SU-DHL-6 (cell line): ENCODE measurements around the gene TESK2.

Experiments
- H2AFZ ChIP-seq: fragments of 200-600 bp; sonication (generic); 2 replicates; pipeline ENCODE4 v1.6.1; 2014; ENCODE audit warnings: low read depth, mild to moderate bottlenecking, moderate library complexity, mixed read lengths, antibody characterized with exemption, low read length; ENCODE audit not compliant: severe bottlenecking
- H3F3A ChIP-seq: fragments of 200-600 bp; shearing (Covaris generic); 2 replicates; pipeline ENCODE4 v1.6.0; 2016; ENCODE audit warnings: antibody characterized with exemption, mild to moderate bottlenecking; ENCODE audit not compliant: insufficient read depth
- H3K27ac ChIP-seq: fragments of 200-600 bp; sonication (generic); 2 replicates; pipeline ENCODE4 v1.5.1; 2016; ENCODE audit warnings: low read depth, mild to moderate bottlenecking, low read length, moderate library complexity, mixed read lengths
- H3K27me3 ChIP-seq: fragments of 200-600 bp; sonication (generic), shearing (Covaris generic); 2 replicates; pipeline ENCODE4 v1.6.0; 2014; ENCODE audit warnings: mild to moderate bottlenecking, low read length
- H3K36me3 ChIP-seq: fragments of 200-600 bp; sonication (generic); 2 replicates; pipeline ENCODE4 v1.6.1; 2014; ENCODE audit warnings: mild to moderate bottlenecking, low read length, mixed read lengths
- H3K4me2 ChIP-seq: fragments of 300-600, 200-600 bp; shearing (Covaris generic), sonication (generic); 2 replicates; pipeline ENCODE4 v1.6.0; 2014; ENCODE audit warnings: low read length, low read depth, mild to moderate bottlenecking; ENCODE audit not compliant: poor library complexity, severe bottlenecking
- H3K4me3 ChIP-seq: fragments of 200-600 bp; sonication (generic); 2 replicates; pipeline ENCODE4 v1.5.1; 2014; ENCODE audit warnings: antibody characterized with exemption, low read length, mild to moderate bottlenecking, mixed read lengths; ENCODE audit not compliant: insufficient read depth, poor library complexity, severe bottlenecking
- H3K79me2 ChIP-seq: fragments of 200-600 bp; sonication (generic); 2 replicates; pipeline ENCODE4 v1.6.1; 2014; ENCODE audit warnings: mild to moderate bottlenecking, low read length, moderate library complexity; ENCODE audit not compliant: insufficient read depth
- H3K9ac ChIP-seq: fragments of 200-600 bp; sonication (generic); 2 replicates; pipeline ENCODE4 v1.7.0; 2014; ENCODE audit warnings: mild to moderate bottlenecking, low read length
- H3K9me2 ChIP-seq: fragments of 200-600 bp; sonication (generic); replicated peaks from 2 replicates; pipeline ENCODE4 v1.6.1; 2014; ENCODE audit warnings: low read length; ENCODE audit not compliant: insufficient read depth
- H3K9me3 ChIP-seq: fragments of 200-600 bp; sonication (generic); 2 replicates; pipeline ENCODE4 v1.6.1; 2014; ENCODE audit warnings: low read length, mixed read lengths; ENCODE audit not compliant: insufficient read depth
- H4K20me1 ChIP-seq: fragments of 200-600 bp; sonication (generic); 2 replicates; pipeline ENCODE4 v1.6.1; 2014; ENCODE audit warnings: low read depth, mild to moderate bottlenecking, antibody characterized with exemption, low read length, moderate library complexity, mixed read lengths
- EZH2phosphoT487 ChIP-seq: fragments of 200-600 bp; sonication (generic), shearing (Covaris generic); conservative IDR thresholded peaks from 2 replicates; pipeline ENCODE4 v1.6.1; 2018; ENCODE audit warnings: mild to moderate bottlenecking, antibody characterized with exemption, low read length, moderate library complexity, mixed read lengths
- TF ChIP-seq, protein P1 (sequence below): fragments of 200-600 bp; sonication (generic); IDR thresholded peaks from one replicate; pipeline ENCODE4 v1.5.1; 2017; ENCODE audit warnings: antibody characterized with exemption, mild to moderate bottlenecking, low read length, moderate library complexity; ENCODE audit not compliant: insufficient read depth, poor library complexity, severe bottlenecking

Gene TESK2

GRCh38 chr1:45490626-45491486 lies at the start of gene TESK2:
TESK2 (minus strand) TSS chr1:45491163; CDS start chr1:45457785, 33,378 bp downstream.
- Histone ChIP-seq H3K9me3 (no peaks in the 10 kb centered on the region), H3K9ac (peak within 1 kb of the TSS; percentile 65), H4K20me1 (no peaks in the 10 kb centered on the region; the same call in 1 of the 2 replicates), H3K27me3 (no peaks in the 10 kb centered on the region), H3K4me2 (peak within 1 kb of the TSS; percentile 79), H3K9me2 (no peaks in the 10 kb centered on the region), H3K79me2 (no peaks in the 10 kb centered on the region), H3K27ac (peak within 1 kb of the TSS; percentile 30; the same call in 1 of the 2 replicates), H3K4me3 (peak within 1 kb of the TSS; percentile 64), H3F3A (peaks cover 16% of the 10 kb centered on the region), H2AFZ (peak within 1 kb of the TSS; percentile 88), H3K36me3 (no peaks in the 10 kb centered on the region)
- TF ChIP-seq, protein P1, sequence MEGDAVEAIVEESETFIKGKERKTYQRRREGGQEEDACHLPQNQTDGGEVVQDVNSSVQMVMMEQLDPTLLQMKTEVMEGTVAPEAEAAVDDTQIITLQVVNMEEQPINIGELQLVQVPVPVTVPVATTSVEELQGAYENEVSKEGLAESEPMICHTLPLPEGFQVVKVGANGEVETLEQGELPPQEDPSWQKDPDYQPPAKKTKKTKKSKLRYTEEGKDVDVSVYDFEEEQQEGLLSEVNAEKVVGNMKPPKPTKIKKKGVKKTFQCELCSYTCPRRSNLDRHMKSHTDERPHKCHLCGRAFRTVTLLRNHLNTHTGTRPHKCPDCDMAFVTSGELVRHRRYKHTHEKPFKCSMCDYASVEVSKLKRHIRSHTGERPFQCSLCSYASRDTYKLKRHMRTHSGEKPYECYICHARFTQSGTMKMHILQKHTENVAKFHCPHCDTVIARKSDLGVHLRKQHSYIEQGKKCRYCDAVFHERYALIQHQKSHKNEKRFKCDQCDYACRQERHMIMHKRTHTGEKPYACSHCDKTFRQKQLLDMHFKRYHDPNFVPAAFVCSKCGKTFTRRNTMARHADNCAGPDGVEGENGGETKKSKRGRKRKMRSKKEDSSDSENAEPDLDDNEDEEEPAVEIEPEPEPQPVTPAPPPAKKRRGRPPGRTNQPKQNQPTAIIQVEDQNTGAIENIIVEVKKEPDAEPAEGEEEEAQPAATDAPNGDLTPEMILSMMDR: no peak
- no peak for TF ChIP-seq EZH2phosphoT487

- H3K36me3 ChIP-seq: no peaks in the 10 kb centered on the region
- H3K9ac ChIP-seq: no peak overlapping the region
- H3K9me2 ChIP-seq: no peaks in the 10 kb centered on the region
- no peaks in the 10 kb centered on the region for H3F3A ChIP-seq
- H3K9me3 ChIP-seq: no peaks in the 10 kb centered on the region
- no peak overlapping the region for H3K4me3 ChIP-seq
- H3K27me3 ChIP-seq: no peaks in the 10 kb centered on the region
- H3K27ac ChIP-seq: no peak overlapping the region
- no peak overlapping the region for H3K4me2 ChIP-seq
- no peaks in the 10 kb centered on the region for H4K20me1 ChIP-seq
- no peaks in the 10 kb centered on the region for H3K79me2 ChIP-seq
- no peak overlapping the region for H2AFZ ChIP-seq
- TF ChIP-seq, protein P1: no peak
- TF ChIP-seq EZH2phosphoT487: no peak
These were observed 45.9 kb upstream of the TESK2 start for GRCh38 chr1:45536886-45537285.

- TF ChIP-seq, protein P1: no peak
- no peak for TF ChIP-seq EZH2phosphoT487
These were observed 45.2 kb upstream of the TESK2 start for GRCh38 chr1:45535988-45536766.

More at GRCh38 chr1:45535988-45536766, 45.2 kb upstream of the TESK2 start:
- no peak overlapping the region for H2AFZ ChIP-seq
- H3K4me3 ChIP-seq: no peak overlapping the region
- no peaks in the 10 kb centered on the region for H3F3A ChIP-seq
- H3K9ac ChIP-seq: no peak overlapping the region
- no peaks in the 10 kb centered on the region for H3K9me2 ChIP-seq
- H3K27ac ChIP-seq: no peak overlapping the region
- no peak overlapping the region for H3K4me2 ChIP-seq
- H3K27me3 ChIP-seq: no peaks in the 10 kb centered on the region
- no peaks in the 10 kb centered on the region for H4K20me1 ChIP-seq
- H3K9me3 ChIP-seq: no peaks in the 10 kb centered on the region
- no peaks in the 10 kb centered on the region for H3K36me3 ChIP-seq
- H3K79me2 ChIP-seq: no peaks in the 10 kb centered on the region
